Adrenal gland (tissue), 12 donors: ENCODE measurements around the gene MAGI1. TPM values are rescaled to one million over a fixed set of nuclear protein-coding genes. Genes with fewer than 3 reads are reported as not detected.
A peak's percentile ranks its signal among the peaks of the same experiment; 100 is the strongest.
"Not testable (repeated sequence)": the region's sequence is repeated elsewhere in the genome, so short reads cannot be mapped to it uniquely, and the experiment has no call there.

ENCODE experiments used
- DNase-seq, 7 donors: peaks; one replicate each; pipeline ENCODE4 v3.0.0-alpha.2; 2019 to 2020
- H3K27ac ChIP-seq, 5 donors: fragments of 200-600 bp; sonication (generic) in 4 of 5; 1 replicate in 3 of 5; 2 replicates in 2 of 5; pipeline versions ENCODE4 v1.5.1 to v1.8.0; 2016 to 2020; ENCODE audit warnings: mild to moderate bottlenecking in 1 of 5
- H3K27me3 ChIP-seq: fragments of 200-600 bp; 2 replicates; pipeline ENCODE4 v1.8.0; 2021
- H3K36me3 ChIP-seq, 2 donors: fragments of 200-600 bp; replicated peaks in 1 of 2; 1 replicate in 1 of 2; 2 replicates in 1 of 2; pipeline versions ENCODE4 v1.5.1 to v1.8.0; 2018 to 2022
- H3K4me1 ChIP-seq, 2 donors: fragments of 200-600 bp; replicated peaks in 1 of 2; 1 replicate in 1 of 2; 2 replicates in 1 of 2; pipeline versions ENCODE4 v1.5.1 to v1.8.0; 2018 to 2021
- H3K4me3 ChIP-seq, 4 donors: fragments of 200-600 bp; sonication (generic) in 3 of 4; one replicate each; pipeline ENCODE4 v1.5.1; 2016 to 2018
- H3K9me3 ChIP-seq, 3 donors: fragments of 200-600 bp; sonication (generic) in 1 of 3; replicated peaks in 1 of 3; 1 replicate in 2 of 3; 2 replicates in 1 of 3; pipeline versions ENCODE4 v1.5.1 to v1.8.0; 2016 to 2021
- CTCF ChIP-seq, 6 experiments: fragments of 450-650 bp in 4 of 6; fragments of 200-600 bp in 2 of 6; sonication (generic) in 1 of 6; IDR thresholded peaks; 1 replicate in 5 of 6; 2 replicates in 1 of 6; pipeline versions ENCODE4 v1.5.1 to v1.8.0; 2016 to 2021; ENCODE audit warnings: antibody characterized with exemption in 6 of 6, mild to moderate bottlenecking in 2 of 6, moderate library complexity in 1 of 6
- POLR2A ChIP-seq, 2 donors: fragments of 450-650 bp; IDR thresholded peaks; one replicate each; pipeline ENCODE4 v1.6.1; 2017; ENCODE audit warnings: antibody characterized with exemption in 2 of 2, mild to moderate bottlenecking in 2 of 2, moderate library complexity in 1 of 2
- WGBS, 4 donors: extraction: QIAGEN DNeasy Blood & Tissue Kit in 2 of 4; methylation state at CpG; one replicate each; pipeline versions ENCODE4 v1.1.5 to v1.1.7; 2013 to 2017; 5-methylcytosine and 5-hydroxymethylcytosine counted together
- intact Hi-C, 2 donors: fragments of 100-400 bp; cut with DNase I; formaldehyde crosslinking; loops; one replicate each; pipeline versions ENCODE4 v1.14.1 to v1.15.0; 2022 to 2023
- polyA plus RNA-seq, 3 donors: library from polyadenylated mRNA; stranded (reverse); fragments of 200-250 nt in 2 of 3; fragments of 350-450 nt in 1 of 3; fragmentation: Illumina TruSeq in 1 of 3; extraction: RNeasy Lipid Tissue Mini Kit (QIAGEN cat#74804) in 1 of 3; gene quantifications; one replicate each; pipeline ENCODE4 v1.2.3, GENCODE V29; 2013 to 2014
- total RNA-seq, 9 donors: library from RNA; depleted of rRNA in 4 of 9; stranded (reverse); fragments of >200 nt in 4 of 9; fragments of 120-200 nt in 1 of 9; fragmentation: NEBNext Ultra II Directional in 1 of 9; extraction: Animal tissue kit (Norgen Biotek cat#: 25700) in 1 of 9; gene quantifications; one replicate each; pipeline versions ENCODE4 v1.1.0 to v1.2.4, GENCODE V29; 2013 to 2023
- donor health status: healthy with polysubstance abuse.
- donor health status: Bipolar disorder and iron deficiency.
- donor health status: DM: yes; HTN: yes; CAD: no.
- donor health status: DM: no; HTN: no; CAD: no.
- donor health status: DM: no; HTN: no; CAD: no.
- donor health status: DM: yes; HTN: yes; CAD: no.

MAGI1 gene
- total and polyA plus RNA-seq, 12 donors = 4.8 to 31.6 (median 18.5) TPM

GRCh38 chr3:65896321-65896720 is 142.4 kb downstream of the MAGI1 start:
- no peak for TF ChIP-seq POLR2A (IDR thresholded peaks at IDR 0.05)
- TF ChIP-seq CTCF (IDR thresholded peaks at IDR 0.05) = no peak
- DNase-seq = peak in 1 of 7 donors; percentile 5
- H3K27me3 ChIP-seq = no peaks in the 10 kb centered on the region
- no peak overlapping the region for H3K27ac ChIP-seq
- no peaks in the 10 kb centered on the region for H3K36me3 ChIP-seq
- H3K4me1 ChIP-seq = peaks cover 0 to 18% of the 10 kb centered on the region in 2 donors
- H3K4me3 ChIP-seq = no peak overlapping the region
- intact Hi-C loops = no loop called here
- WGBS, 4 donors = 49 to 58% (median 54%) methylated on average over 6 of the region's 6 CpGs
- H3K9me3 ChIP-seq = no peaks in the 10 kb centered on the region

GRCh38 chr3:65894679-65895453 is 143.9 kb downstream of the MAGI1 start:
- no peaks in the 10 kb centered on the region for H3K27me3 ChIP-seq
- no peak overlapping the region for H3K27ac ChIP-seq
- WGBS, 4 donors = 70 to 79% (median 74%) methylated on average over 5 of the region's 5 CpGs
- no peak overlapping the region for H3K4me3 ChIP-seq
- H3K9me3 ChIP-seq = no peaks in the 10 kb centered on the region
- H3K4me1 ChIP-seq = peaks cover 0 to 18% of the 10 kb centered on the region in 2 donors
- H3K36me3 ChIP-seq = no peaks in the 10 kb centered on the region
- TF ChIP-seq CTCF (IDR thresholded peaks at IDR 0.05) (no peak), POLR2A (IDR thresholded peaks at IDR 0.05) (no peak)
- no peak for DNase-seq
- intact Hi-C loops = no loop called here

GRCh38 chr3:65894126-65894525 is 144.6 kb downstream of the MAGI1 start:
- no peak for DNase-seq
- no peak for TF ChIP-seq CTCF (IDR thresholded peaks at IDR 0.05)
- no peak for TF ChIP-seq POLR2A (IDR thresholded peaks at IDR 0.05)
- H3K4me1 ChIP-seq = peaks cover 0 to 18% of the 10 kb centered on the region in 2 donors
- no peaks in the 10 kb centered on the region for H3K9me3 ChIP-seq
- WGBS, 4 donors = 89 to 96% (median 95%) methylated on average over 2 of the region's 2 CpGs
- no peak overlapping the region for H3K4me3 ChIP-seq
- intact Hi-C loops = no loop called here
- H3K27ac ChIP-seq = no peak overlapping the region
- H3K36me3 ChIP-seq = no peaks in the 10 kb centered on the region
- no peaks in the 10 kb centered on the region for H3K27me3 ChIP-seq

GRCh38 chr3:65893631-65894030 is 145.1 kb downstream of the MAGI1 start:
- Histone ChIP-seq H3K27ac (no peak overlapping the region), H3K4me3 (no peak overlapping the region), H3K27me3 (no peaks in the 10 kb centered on the region), H3K4me1 (peaks cover 0 to 18% of the 10 kb centered on the region in 2 donors), H3K9me3 (no peaks in the 10 kb centered on the region), H3K36me3 (no peaks in the 10 kb centered on the region)
- TF ChIP-seq CTCF (IDR thresholded peaks at IDR 0.05) (no peak), POLR2A (IDR thresholded peaks at IDR 0.05) (no peak)
- WGBS, 4 donors = 46 to 58% (median 51%) methylated on average over 2 of the region's 2 CpGs
- intact Hi-C loops = no loop called here
- no peak for DNase-seq

GRCh38 chr3:65891477-65891876 is 147.2 kb downstream of the MAGI1 start:
- DNase-seq, H3K27me3 ChIP-seq, intact Hi-C loops, H3K4me3 ChIP-seq, H3K27ac ChIP-seq, H3K9me3 ChIP-seq, H3K36me3 ChIP-seq: not testable (repeated sequence)
- 87 to 100% (median 94%) methylated on average over 2 of the region's 2 CpGs for whole genome bisulfite sequencing, 4 donors
- peaks cover 0 to 18% of the 10 kb centered on the region in 2 donors for H3K4me1 ChIP-seq
